Stimulated activated CD4-positive, alpha-beta T cell treated with anti-CD3 and anti-CD28 coated beads, Interleukin-12 subunit alpha, Interleukin-12 subunit beta, amount 100 ng/mL, for 4 hours (primary cell): ENCODE data around the gene CCDC102B.

Experiments
- DNase-seq: peaks from one replicate; pipeline ENCODE4 v3.0.0-alpha.2; 2020

Gene CCDC102B

DNA sequence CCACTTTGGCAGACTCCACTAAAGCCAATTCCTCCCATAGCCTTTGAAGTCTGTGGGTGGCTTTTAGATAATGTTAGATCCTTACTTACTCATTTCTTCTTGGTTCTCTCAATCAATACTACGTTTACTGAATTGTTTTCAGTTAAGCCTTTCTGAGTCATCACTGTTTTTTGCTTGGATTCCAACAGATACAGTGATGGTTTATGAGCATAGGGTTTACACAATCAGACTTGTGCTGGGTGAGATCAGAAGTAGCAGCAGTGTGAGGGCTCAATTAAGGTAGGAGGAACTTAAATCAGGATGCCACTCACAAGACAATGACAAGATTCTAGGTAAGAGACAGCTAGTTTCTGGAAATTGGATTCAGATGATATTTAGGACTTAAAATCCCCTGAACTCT lies 305.1 kb downstream of the CCDC102B start:
- no peak for DNase-seq
